Measurements from ENCODE around the gene PDGFB.

The PDGFB gene

GRCh38 chr22:39239561-39240423, 5.0 kb downstream of the PDGFB start:
- DNase-seq (ENCODE audit: low read depth) = no peak

- no peak for DNase-seq (ENCODE audit: low read depth)
These were observed 5.7 kb downstream of the PDGFB start for GRCh38 chr22:39238966-39239505.

- DNase-seq (ENCODE audit: low read depth) = no peak
These were observed 6.2 kb downstream of the PDGFB start for GRCh38 chr22:39238561-39238960.

GRCh38 chr22:39238101-39238466, 6.7 kb downstream of the PDGFB start:
- DNase-seq (ENCODE audit: low read depth) = no peak

- no peak for DNase-seq (ENCODE audit: low read depth)
These were observed 7.3 kb downstream of the PDGFB start for GRCh38 chr22:39237318-39238100.

- DNase-seq (ENCODE audit: low read depth) = no peak
These were observed 8.2 kb downstream of the PDGFB start for GRCh38 chr22:39236321-39237317.

- no peak for DNase-seq (ENCODE audit: low read depth)
These were observed 9.7 kb downstream of the PDGFB start for GRCh38 chr22:39234867-39235687.

- DNase-seq (ENCODE audit: low read depth) = no peak
These were observed 10.4 kb downstream of the PDGFB start for GRCh38 chr22:39234472-39234787.

- DNase-seq (ENCODE audit: low read depth) = no peak
These were observed 10.9 kb downstream of the PDGFB start for GRCh38 chr22:39233710-39234471.

GRCh38 chr22:39232806-39233709, 11.7 kb downstream of the PDGFB start:
- no peak for DNase-seq (ENCODE audit: low read depth)

GRCh38 chr22:39232246-39232645, 12.5 kb downstream of the PDGFB start:
- DNase-seq (ENCODE audit: low read depth) = no peak

GRCh38 chr22:39231197-39231950, 13.4 kb downstream of the PDGFB start:
- no peak for DNase-seq (ENCODE audit: low read depth)

- DNase-seq (ENCODE audit: low read depth) = no peak
These were observed 14.3 kb downstream of the PDGFB start for GRCh38 chr22:39230261-39231196.

GRCh38 chr22:39229688-39230260, 15.0 kb downstream of the PDGFB start:
- DNase-seq (ENCODE audit: low read depth) = no peak

- DNase-seq (ENCODE audit: low read depth) = no peak
These were observed 15.7 kb downstream of the PDGFB start for GRCh38 chr22:39229075-39229474.

GRCh38 chr22:39227542-39228272, 17.1 kb downstream of the PDGFB start:
- no peak for DNase-seq (ENCODE audit: low read depth)

Measured in stimulated activated CD8-positive, alpha-beta memory T cell treated with anti-CD3 and anti-CD28 coated beads, Interleukin-7, amount 100 ng/mL, for 24 hours (primary cell).